GM21528 (cell line): ENCODE data around the gene RAMP1.

Experiments
- ATAC-seq: cut with Tn5 transposase; IDR thresholded peaks from one replicate; pipeline ENCODE4 v1.9.1; 2021; ENCODE audit warnings: mild to moderate bottlenecking, moderate library complexity; ENCODE audit not compliant: unreplicated experiment, low FRiP score

Gene RAMP1

DNA sequence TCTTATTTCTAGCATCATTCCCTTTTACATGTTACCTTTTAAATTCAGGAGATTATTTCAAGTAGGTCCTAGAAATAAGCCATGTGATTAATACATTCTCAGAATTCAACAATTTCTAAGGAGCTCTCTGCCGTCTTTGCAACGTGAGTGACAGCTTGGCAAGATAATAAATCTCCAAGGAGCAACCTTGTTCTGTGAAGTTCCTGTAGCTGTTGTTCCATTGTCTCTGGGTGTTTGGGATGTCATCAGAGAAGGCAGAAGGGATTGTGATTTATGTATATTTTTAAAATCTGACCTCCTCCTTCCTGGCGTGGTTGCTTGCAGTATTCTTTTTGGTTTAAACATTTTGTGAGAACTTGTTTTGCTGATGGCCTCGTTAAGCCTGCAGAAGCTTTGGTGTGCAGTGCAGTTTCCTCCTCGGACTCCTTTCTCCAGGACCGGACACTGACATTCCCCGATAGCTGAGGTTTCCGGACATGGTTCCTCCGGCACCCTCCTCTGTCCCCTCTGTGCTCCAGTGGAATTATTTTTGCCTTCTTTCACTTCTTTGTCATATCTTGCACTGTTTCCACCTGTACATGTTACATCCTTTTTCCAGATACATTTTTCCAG is 33.7 kb downstream of the RAMP1 start:
- no peak for ATAC-seq

DNA sequence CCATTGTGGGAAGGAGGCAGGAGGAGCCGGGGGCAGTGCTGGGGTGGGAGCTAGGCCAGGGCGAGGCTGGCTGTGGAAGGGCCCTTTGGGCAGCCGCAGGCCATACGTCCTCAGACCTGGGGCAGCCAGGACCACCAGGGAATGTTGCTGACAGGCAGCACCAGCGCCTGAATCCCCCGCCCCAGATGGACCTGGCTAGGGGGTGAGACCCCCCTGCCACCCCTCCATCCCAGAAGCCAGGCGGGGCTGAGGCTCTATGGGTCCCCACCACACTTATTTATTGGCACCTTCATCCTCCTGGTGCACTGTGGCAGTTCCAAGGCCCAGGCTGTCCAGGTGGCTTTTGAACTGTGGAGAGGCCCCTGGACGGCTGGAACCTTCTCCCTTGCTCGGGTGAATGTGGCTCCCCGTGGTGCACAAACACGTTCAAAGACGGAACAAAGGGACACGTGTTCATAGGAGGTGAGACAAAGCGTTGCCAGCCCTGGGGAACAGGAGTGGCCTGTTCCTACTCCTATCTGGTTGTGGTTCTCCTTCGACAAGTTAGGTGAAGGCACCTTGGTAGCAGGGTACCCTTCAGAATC is 35.1 kb downstream of the RAMP1 start:
- no peak for ATAC-seq

GRCh38 chr2:237894986-237895543 is 35.6 kb downstream of the RAMP1 start:
- ATAC-seq, result no peak

- ATAC-seq, result no peak
Measured at GRCh38 chr2:237895544-237896506, 36.4 kb downstream of the RAMP1 start.

GRCh38 chr2:237896507-237896892 is 37.1 kb downstream of the RAMP1 start:
- ATAC-seq, result no peak

DNA sequence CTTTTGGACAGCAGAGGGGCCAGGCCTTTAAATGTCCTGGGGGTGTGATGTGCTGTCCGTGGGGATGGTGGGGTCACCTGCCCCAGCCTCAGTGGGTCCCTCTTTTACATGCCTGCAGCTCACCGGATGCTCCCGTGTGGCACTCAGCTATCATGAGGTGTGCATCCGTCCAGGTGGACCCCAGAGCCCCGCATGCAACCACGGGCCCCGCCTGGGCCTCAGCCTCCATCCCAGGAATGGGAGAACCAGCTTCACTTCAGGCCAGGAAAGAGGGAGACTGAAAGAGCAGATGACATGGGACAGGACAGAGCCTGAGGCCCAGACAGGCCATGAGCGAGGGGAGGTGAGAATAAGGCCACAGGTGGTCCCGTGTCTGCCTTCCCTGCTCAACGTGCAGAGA is 37.5 kb downstream of the RAMP1 start:
- no peak for ATAC-seq

DNA sequence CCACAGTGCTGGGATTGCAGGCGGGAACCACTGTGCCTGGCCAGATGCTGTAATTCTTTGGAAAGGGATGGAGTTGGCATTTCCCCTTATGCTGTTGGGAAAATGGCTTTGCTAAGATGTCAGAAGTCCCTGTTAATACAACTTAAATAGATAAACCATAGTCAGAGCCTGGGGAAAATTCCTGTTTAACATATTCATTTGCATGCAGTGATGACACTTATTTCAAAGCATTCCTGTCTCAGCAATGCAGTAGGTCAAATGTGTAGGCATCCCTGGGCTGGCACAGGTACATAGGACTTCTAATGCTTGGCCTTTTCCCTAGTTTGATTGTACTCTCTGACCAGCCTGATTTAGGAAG is 38.6 kb downstream of the RAMP1 start:
- ATAC-seq, result no peak

GRCh38 chr2:237900891-237901831 is 41.7 kb downstream of the RAMP1 start:
- no peak for ATAC-seq

GRCh38 chr2:237901932-237902850 is 42.8 kb downstream of the RAMP1 start:
- ATAC-seq, result no peak

DNA sequence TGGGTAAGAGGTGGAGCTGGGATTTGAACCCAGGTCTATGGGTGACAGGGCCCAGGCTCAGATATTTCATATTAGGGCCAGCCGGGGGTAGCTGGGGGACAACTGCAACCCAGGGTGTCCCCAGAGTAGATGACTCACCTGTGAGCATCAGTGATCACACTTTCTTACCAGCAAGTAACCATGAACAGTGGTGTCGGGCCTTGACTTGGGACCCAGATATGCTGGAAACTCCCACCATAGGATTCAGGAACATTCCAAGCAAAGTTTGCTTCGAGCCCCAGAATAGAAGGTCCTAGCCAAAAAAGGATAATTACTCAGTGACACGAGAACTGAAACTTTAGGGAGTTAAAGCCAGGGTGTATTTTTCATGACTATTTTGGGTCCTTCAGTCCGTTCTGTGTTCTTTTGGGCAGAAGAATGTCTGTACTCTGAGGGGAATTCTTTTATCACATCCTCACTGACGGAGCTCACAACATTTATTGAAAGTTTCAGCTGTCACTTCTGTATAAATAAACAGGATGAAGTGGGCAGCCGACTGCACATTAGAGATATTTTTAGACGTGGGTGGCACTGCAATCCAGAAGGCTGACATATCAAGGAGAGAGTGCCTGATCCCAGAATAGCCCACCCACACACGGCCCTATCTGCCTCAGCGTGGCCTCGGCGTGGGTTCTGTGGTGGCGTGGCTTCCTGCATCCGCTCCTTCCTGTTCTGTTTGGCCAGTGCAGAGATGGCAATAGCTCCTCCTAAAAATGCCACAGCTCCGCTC is 45.6 kb downstream of the RAMP1 start:
- ATAC-seq, result no peak

DNA sequence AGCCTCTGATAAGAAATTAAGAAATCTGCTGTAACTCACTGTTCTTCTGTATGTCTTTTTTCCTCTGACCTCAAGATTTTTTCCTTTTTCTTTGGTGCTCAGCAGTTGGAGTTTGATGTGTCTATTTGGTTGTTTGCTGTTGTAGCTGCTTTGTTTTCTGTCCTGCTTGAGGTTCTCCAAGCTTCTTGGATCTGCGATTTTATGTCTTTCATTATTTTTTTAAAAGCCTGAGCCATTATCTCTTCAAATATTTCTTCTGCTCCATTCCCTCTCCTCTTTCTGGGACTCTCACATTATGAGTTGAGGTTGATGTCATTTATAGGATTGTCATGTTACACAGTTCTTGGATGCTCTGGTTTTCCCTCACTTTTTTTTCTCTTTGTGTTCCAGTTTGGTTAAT is 47.7 kb downstream of the RAMP1 start:
- ATAC-seq, result no peak

GRCh38 chr2:237909075-237909695 is 49.8 kb downstream of the RAMP1 start:
- ATAC-seq, result no peak

GRCh38 chr2:237909801-237910475 is 50.5 kb downstream of the RAMP1 start:
- ATAC-seq, result no peak

DNA sequence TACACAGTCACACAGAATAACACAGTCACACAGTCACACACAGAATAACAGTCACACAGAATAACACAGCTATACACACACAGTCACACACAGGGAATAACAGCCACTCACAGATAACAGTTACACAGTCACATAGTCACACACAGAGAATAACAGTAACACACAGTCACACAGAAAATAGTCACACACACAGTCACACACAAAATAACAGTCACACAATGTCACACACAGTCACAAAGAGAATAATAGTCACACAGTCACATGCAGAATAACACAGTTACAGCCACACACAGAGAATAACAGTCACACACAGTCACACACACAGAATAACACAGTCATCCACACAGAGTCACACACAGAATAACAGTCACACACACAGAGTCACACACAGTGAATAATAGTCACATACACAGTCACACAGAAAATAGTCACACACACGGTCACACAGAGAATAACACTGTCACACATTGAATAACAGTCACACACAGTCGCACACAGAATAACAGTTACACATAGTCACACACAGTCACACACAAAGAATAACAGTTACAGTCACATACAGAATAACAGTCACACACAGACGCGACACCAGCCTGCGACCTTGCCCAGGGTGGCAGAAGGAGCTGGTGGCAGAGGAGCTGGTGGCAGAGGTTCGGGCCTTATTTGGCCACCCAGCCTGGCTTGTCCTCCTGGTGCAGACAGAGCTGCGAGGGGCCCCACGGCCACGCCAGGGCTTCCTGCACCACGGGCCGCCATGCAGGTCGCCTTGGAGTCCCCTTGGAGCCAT is 51.3 kb downstream of the RAMP1 start:
- ATAC-seq, result no peak

DNA sequence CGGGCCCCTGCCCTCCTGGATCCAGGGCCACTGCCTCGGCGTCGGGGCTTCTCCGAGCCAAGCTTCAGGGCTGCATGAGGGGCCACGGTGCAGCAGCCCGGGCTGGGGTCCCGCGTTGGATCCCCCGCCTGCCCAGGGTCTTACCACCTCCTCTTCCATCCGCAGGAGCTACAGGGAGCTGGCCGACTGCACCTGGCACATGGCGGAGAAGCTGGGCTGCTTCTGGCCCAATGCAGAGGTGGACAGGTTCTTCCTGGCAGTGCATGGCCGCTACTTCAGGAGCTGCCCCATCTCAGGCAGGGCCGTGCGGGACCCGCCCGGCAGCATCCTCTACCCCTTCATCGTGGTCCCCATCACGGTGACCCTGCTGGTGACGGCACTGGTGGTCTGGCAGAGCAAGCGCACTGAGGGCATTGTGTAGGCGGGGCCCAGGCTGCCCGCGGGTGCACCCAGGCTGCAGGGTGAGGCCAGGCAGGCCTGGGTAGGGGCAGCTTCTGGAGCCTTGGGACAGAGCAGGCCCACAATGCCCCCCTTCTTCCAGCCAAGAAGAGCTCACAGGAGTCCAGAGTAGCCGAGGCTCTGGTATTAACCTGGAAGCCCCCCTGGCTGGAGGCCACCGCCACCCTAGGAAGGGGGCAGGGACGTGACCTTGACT is 52.1 kb downstream of the RAMP1 start:
- ATAC-seq, result no peak
